Ramos (cell line): Measurements from ENCODE around the gene CEP350.
"Not testable (repeated sequence)": the region's sequence is repeated elsewhere in the genome, so short reads cannot be mapped to it uniquely, and the experiment has no call there.

Experiments used
- in situ Hi-C: fragments of 300-500 bp; cut with MboI; formaldehyde crosslinking; loops from one replicate; pipeline ENCODE4 v1.14.3; 2022; ENCODE audit warnings: low sequenced_read_pairs; ENCODE audit not compliant: unreplicated experiment

CEP350 gene

GRCh38 chr1:179938752-179939151 is 15.9 kb upstream of the CEP350 start:
- in situ Hi-C loops, result no loop called here

GRCh38 chr1:179939941-179940340 is 14.7 kb upstream of the CEP350 start:
- in situ Hi-C loops, result no loop called here

DNA sequence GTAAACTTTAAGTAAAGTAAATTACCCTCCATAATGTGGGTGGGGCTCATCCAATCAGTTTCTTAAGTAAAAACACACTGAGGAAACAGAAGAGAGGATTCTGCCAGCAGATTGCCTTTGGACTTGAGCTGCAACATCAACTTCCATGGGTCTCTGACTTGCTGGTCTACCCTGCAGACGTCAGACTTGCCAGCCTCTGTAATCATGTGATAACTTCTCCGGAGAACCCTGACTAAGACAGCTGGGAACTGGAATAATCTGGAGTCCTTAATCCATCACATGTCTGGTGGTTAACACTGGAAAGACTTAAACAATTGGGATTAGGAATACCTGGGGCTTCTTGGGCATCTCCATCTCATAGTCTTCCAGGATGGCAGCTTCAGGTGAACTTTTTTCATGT is 13.2 kb upstream of the CEP350 start:
- in situ Hi-C loops, result no loop called here

DNA sequence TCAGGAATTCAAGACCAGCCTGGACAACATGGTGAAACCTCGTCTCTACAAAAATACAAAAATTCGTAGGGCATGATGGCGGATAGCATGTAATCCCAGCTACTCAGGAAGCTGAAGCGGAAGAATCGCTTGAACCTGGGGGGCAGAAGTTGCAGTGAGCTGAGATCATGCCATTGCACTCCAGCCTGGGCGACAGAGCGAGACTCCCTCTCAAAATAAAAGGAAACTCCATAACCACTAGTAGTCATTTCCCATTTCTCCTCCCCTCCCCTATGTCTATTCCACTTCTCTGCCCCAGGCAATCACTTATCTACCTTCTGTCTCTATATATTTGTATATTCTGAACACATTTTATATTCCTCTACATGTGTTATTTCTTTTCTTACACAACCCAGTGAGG is 4.0 kb upstream of the CEP350 start:
- in situ Hi-C loops, result no loop called here

GRCh38 chr1:179951383-179952144 is 3.0 kb upstream of the CEP350 start:
- in situ Hi-C loops, result no loop called here

GRCh38 chr1:179952186-179952585 is 2.4 kb upstream of the CEP350 start:
- in situ Hi-C loops, result no loop called here

- in situ Hi-C loops, result no loop called here
Measured at GRCh38 chr1:179953974-179954492, 577 bp upstream of the CEP350 start.

- in situ Hi-C loops, result no loop called here
Measured at GRCh38 chr1:179955287-179955680, 674 bp downstream of the CEP350 start.

- in situ Hi-C loops, result no loop called here
Measured at GRCh38 chr1:179955731-179956130, 1.1 kb downstream of the CEP350 start.

- in situ Hi-C loops, result no loop called here
Measured at GRCh38 chr1:179958359-179958758, 3.7 kb downstream of the CEP350 start.

- in situ Hi-C loops, result not testable (repeated sequence)
Measured at GRCh38 chr1:179962168-179962567, 7.6 kb downstream of the CEP350 start.

DNA sequence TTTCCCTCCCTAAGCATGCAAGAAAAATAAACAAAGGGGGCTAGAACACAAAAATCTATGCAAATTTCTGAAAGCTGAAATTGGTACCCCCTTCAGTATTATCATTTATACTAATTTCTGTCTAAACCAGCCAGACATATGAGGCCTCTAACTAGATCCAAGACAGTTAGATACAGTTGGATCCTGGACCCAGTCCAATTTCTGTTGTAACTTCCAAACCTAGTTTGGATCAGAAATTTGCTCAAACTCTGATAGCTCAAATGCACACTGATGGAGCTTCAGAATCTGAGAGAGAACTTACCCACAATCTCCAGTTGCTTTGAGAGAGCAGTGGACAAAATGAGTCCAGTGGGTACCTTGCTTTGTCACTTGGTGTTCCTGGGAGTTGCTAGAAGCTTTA is 11.9 kb downstream of the CEP350 start:
- in situ Hi-C loops, result no loop called here

GRCh38 chr1:179968284-179968993 is 13.8 kb downstream of the CEP350 start:
- in situ Hi-C loops, result no loop called here

- in situ Hi-C loops, result no loop called here
Measured at GRCh38 chr1:179968994-179969919, 14.6 kb downstream of the CEP350 start.

DNA sequence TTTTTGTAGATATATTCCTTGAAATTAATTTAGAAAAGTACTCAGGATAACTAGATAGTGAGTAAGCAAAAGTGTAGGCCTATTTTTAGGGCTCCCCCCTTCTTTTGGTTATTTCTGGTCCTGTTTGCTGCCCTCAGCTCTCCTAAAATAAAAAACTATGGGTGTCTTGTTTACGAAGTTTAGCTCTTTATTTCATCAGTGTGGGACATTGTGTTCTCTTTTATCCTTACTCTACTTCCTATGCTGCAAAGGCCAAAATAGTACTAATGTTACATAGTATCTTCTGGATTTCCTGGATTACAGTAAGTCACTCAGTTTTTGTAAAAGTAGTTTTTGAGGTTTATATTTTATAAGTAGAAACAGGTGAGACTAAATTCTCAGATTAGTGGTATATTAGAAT is 15.4 kb downstream of the CEP350 start:
- in situ Hi-C loops, result no loop called here

DNA sequence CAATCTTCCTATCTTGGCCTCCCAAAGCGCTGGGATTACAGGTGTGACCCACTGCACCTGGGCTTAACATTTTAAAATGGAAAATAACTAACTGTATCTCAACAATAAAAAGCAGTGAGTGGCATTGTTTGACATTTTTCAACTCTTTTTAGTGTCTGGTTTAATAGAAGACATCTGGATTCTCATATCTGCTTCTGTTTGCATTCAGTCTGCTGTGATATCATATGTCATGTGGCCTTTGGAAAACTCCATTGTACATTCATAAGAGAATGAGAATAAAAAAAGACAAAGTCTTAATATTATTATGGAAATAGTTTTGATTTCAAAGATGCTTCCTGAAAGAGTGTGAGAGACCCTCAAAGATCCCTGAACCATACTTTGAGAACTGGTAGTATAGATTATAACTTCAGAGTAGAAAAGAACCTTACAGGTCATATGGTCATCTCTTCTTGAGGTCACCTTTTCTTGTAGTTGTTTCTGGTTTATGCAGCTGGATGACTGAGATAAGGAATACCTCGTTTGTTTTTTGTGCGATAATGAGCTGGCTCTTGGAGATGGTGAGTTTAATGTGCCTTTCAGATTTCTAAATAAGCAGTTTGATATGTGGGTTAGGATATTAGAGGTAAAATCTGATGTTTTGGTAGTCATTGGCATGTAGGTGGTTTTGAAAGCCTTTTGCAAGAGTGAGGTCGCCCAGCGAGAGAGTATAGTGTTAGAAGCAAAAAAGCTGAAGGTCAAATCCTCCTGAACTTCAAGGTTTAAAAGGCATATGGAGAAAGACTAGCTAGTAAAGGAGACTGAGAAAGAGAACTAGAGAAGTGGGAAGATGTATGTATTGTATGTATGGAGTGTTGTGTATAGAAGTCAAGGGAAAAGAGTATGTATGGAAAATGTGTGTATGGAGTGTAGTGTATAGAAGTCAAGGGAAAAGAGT is 17.2 kb downstream of the CEP350 start:
- in situ Hi-C loops, result no loop called here

GRCh38 chr1:179973198-179974110 is 18.8 kb downstream of the CEP350 start:
- in situ Hi-C loops, result no loop called here

- in situ Hi-C loops, result no loop called here
Measured at GRCh38 chr1:179976970-179977651, 22.5 kb downstream of the CEP350 start.
